HG03135 (cell line): ENCODE measurements around the gene AUTS2.

Experiments
- ATAC-seq: cut with Tn5 transposase; IDR thresholded peaks from one replicate; pipeline ENCODE4 v1.9.1; 2021; ENCODE audit warnings: mild to moderate bottlenecking, moderate library complexity; ENCODE audit not compliant: unreplicated experiment

AUTS2 gene

DNA sequence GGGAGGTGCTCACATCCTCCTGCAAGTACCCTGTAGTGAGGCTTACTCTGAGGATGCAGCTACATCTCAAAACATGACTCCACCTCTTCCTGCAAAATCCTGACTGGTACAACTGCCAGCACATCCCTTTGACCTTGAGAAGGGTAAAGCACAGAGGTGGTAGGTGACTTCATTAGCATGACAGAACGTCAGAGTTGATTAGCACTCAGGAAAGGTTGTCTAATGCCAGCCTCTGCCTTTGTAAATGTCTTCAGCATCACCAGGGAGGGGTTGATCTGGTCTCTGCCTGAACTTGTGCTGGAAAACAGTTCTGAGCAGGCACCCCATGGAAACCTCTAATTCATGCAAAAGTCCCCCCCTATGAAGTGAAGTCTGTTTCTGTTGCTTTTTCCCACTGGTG is 942.4 kb downstream of the AUTS2 start:
- ATAC-seq = no peak

GRCh38 chr7:70542750-70543376 is 944.6 kb downstream of the AUTS2 start:
- ATAC-seq = no peak

- ATAC-seq = no peak
Observed at GRCh38 chr7:70544016-70544415, 945.7 kb downstream of the AUTS2 start.

DNA sequence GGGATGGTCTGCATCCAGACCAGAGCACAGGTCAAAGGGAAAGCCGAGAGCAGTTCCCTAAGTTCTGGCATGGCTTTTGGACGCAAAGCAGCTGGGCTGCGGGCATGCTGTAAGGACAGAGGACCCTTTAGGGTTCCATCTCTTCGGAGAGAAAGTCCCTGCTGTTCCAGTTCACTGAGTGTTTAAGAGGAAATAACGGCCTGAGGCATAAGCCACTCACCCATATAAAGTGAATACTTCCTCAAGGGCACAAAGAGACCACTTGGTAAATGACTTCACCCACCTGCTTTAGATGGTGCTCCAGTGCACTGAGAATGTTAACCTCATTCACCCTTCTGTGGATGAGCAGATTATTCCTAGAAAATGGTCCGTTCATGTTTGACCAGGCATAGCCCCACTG is 946.9 kb downstream of the AUTS2 start:
- ATAC-seq = no peak

DNA sequence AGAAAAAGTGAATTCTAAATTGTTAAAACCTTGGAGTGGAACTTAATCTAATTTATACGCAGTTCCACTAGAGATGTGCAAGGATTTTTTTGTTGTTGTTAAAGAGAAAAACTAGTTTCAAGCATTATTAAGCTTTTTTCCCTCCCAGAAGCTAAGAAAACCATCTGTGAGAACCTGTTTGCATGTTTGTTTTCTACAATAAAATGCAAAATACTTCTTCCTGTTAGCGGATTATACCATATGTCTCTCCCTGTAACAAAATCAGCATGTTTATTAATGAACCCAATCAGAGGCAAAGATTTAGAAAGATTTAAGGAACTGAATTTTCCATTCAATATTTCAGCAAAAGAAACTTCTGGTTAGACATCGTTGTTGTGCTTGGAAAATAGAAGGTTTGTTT is 953.9 kb downstream of the AUTS2 start:
- no peak for ATAC-seq

DNA sequence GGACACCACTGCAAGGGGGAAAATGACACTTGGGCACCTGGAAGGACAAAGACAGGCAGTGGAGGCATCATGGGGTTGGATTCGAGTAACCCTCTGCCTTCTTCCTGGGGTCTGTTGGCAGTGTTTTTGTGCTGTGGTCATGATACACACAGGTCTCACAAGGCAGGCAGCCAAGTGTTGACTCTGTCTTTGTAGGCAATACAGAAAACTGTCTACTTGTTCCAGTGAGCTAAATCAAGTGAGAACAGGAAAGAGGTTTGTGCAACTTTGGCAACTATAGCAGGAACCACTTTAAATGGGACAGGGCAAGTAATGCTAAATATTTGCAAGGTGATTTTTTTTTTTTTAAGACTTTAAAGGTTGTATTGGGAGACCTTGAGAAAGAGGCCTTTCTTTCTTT is 955.1 kb downstream of the AUTS2 start:
- no peak for ATAC-seq

DNA sequence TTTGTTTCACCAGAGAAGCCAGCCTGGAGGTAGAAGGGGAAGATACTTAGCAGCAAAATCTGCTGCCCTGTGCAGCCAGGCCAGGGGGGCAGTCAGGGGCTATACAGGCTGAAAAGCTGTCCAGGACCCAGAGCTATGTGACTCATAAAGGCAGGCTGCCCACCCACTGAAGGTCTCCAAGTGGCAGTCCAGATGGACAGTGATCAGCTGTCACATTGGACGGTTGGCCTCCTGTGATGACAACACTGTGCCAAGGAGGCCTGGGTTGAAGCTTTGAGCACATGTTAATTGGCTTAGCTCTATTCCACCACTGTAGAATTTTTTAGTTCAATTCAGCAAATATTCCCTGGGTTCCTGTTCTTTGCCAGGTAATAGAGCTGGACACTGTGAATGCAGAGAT is 956.4 kb downstream of the AUTS2 start:
- no peak for ATAC-seq

GRCh38 chr7:70556761-70557160 is 958.5 kb downstream of the AUTS2 start:
- no peak for ATAC-seq

GRCh38 chr7:70557338-70557737 is 959.1 kb downstream of the AUTS2 start:
- no peak for ATAC-seq

GRCh38 chr7:70559815-70560214 is 961.5 kb downstream of the AUTS2 start:
- ATAC-seq = no peak

DNA sequence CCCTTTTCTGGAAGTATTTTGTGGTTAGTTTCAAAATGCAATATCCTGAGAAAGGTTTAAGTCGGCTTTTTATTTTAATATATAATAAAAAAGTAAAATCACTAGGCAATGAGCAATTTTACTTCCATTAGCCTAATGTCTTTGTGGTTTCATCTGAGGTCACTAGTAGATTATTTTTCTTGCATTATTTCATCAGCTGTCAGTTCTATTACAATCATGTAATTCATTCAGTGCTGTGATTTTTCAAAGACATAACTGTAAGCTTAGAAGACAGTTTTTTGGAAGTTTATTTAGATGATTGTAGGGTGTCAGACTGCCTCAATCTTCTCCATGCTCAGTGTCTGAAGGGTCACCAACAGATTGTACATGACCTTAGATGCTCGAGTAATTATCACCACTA is 965.7 kb downstream of the AUTS2 start:
- no peak for ATAC-seq

DNA sequence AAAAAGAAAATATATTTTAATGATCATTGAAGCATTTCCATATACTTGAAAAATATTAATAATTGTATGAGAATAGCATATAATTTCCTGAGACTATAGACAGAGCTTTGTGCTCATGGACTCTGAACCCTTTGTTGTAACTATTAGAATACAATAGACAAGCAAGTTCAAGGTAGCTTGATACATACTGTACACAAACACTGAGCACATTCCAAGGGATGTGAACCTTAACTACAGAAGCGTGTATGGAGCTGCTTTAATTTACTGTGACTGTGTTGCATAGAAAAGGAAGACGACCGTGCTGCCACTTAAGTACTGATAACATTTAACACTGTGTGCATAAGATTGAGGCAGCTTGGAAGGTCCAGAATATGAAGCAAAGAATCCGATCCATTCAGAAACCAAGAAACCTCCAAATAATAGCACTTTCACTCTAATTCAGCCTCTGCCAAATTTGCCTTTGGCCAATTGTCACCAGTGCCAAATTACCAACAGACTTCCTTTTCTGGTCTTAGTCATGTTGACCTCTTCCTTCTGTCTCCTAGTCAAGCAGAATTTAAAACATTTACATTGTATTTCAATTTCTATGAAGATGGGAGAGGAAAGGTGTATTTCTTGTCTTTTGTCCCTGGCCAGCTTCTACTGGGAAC is 967.6 kb downstream of the AUTS2 start:
- ATAC-seq = no peak

DNA sequence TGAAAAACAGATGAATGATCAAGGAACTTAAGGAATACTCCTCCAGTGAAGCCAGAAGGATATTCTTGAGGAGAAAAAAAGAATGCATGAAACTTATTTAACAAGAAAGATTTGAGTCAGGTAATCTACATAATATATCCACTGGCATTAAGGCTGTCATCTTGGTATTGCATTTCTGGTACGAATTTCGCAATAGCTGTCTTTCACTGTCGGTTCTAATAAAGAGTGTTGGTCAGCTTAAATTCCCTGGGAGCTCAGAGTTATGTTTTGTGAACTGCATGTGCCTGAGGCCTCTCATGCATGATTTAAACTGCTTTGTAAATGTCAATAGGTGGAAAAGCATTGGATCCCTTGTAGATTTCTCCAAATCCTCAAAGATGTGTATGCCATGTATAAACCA is 968.4 kb downstream of the AUTS2 start:
- no peak for ATAC-seq

GRCh38 chr7:70568674-70569334 is 970.5 kb downstream of the AUTS2 start:
- ATAC-seq = no peak

- no peak for ATAC-seq
Observed at GRCh38 chr7:70569335-70569819, 971.1 kb downstream of the AUTS2 start.

DNA sequence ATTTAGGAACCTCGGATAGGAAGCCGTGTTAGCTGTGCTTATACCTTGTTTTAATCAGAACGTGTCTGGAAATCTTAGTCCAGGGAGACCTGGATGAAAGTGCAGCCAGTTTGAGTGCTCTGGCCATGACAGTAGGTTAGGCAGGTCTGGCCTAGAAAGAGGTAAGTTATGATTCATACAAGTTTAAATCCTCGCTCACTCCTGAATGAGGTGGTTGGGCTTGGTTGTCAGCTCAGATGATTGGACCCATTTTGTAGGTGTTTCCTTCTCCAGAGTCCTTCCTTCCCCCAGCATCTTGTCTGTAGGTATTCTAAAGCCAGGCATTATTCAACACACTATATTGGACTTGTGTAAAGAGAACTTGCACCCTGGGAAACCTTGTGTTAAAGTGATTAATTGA is 971.8 kb downstream of the AUTS2 start:
- ATAC-seq = no peak

- ATAC-seq = no peak
Observed at GRCh38 chr7:70570961-70571360, 972.7 kb downstream of the AUTS2 start.

- ATAC-seq = no peak
Observed at GRCh38 chr7:70571403-70571934, 973.2 kb downstream of the AUTS2 start.

- no peak for ATAC-seq
Observed at GRCh38 chr7:70571961-70572360, 973.7 kb downstream of the AUTS2 start.

DNA sequence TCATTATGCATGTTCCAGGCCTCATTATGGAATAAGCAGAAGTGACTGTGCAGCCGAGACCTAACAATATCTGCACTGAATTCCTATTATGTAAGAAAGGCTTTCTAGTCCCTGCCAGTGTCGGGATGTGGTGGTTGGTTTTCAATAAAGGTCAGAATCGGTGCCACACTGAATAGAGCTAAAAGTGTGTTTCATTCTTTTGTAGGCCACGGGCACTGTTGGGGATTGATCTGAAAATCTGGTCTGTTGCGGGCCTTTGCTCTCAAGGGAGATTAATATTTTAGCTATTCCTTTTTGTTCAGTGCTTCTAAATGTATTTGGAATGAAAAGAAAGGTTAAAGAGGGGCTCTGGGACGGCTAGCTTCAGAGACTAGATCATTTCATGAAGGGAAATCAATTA is 974.3 kb downstream of the AUTS2 start:
- ATAC-seq = no peak

DNA sequence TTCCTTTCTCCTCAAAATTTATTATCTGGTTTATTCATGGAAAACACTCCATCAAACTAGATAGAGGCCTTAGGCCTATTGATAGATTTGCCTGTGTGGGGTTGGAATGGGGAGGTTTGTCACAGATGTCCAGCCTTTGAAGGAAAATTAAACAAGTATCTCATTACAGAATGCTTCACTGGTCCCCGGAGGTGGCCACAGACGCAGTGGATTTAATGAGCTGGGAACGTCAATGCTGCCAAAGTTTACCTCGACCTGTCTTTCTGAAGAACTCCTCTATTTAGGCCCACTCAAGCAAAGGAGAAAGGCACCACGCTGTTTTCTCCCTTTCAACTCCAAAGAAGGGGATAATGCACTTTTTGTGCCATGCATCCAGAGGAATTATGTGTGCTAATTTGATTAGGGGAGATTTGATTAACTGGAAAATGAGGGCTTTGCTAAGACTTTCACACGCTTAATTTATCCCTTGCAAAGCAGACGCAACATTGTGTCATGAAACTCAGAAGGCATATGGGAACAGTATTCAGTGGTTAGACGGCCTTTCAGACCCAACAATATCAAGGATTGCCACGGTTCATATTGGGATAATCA is 974.9 kb downstream of the AUTS2 start:
- ATAC-seq = no peak

DNA sequence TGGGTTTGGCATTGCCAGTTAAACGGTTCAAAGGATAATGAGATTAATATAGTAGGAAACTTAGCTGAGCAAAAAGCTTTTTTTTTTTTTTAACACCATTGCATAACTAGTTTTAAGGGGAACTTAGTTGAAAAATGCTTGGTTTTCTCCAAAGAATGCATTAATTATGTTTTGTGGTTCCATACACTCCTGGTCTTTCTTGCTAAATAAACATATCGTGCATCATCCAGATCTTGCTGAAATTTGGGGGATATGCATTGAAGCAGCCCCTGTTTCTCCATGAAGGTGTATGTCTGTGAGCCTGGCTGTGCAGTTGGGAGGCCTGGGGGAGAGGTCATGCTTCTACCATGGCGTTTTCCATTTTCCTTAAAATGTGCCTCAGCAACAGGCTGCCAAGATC is 975.4 kb downstream of the AUTS2 start:
- no peak for ATAC-seq
